T-cell (primary cell): Measurements from ENCODE around the gene ECI1. TPM values are rescaled to one million over a fixed set of nuclear protein-coding genes. Genes with fewer than 3 reads are reported as not detected.

Source experiments
- ATAC-seq, 4 experiments: fragments of 200-7000 bp in 3 of 4; fragments of 150-1000 bp in 1 of 4; cut with Tn5 transposase; replicated peaks in 1 of 4; 1 replicate in 3 of 4; 2 replicates in 1 of 4; pipeline ENCODE4 v1.10.0; 2021; ENCODE audit warnings: moderate library complexity in 3 of 4, mild to moderate bottlenecking in 2 of 4, moderate number of reproducible peaks in 1 of 4
- CTCF ChIA-PET, 2 donors: fragments of 300-600 bp; sonication (Branson Sonifier 250); formaldehyde crosslinking; loops; one replicate each; lab custom pipeline; 2022; ENCODE audit warnings: antibody characterized with exemption in 2 of 2; lab: Charles Lee
- POLR2A ChIA-PET, 2 donors: fragments of 300-600 bp; sonication (Branson Sonifier 250); formaldehyde crosslinking; loops; one replicate each; lab custom pipeline; 2022; ENCODE audit warnings: antibody characterized with exemption in 2 of 2; lab: Charles Lee
- DNase-seq, 35 experiments: peaks; one replicate each; pipeline versions ENCODE4 v3.0.0 to v3.0.0-alpha.2; 2013 to 2023
- H3K27ac ChIP-seq: one replicate; pipeline ENCODE4 v1.5.1; 2013; ENCODE audit warnings: low read length
- H3K27me3 ChIP-seq, 2 experiments: replicated peaks in 1 of 2; 1 replicate in 1 of 2; 2 replicates in 1 of 2; pipeline versions ENCODE4 v1.6.1 to v1.7.0; 2013; ENCODE audit warnings: low read length in 1 of 2, mixed read lengths in 1 of 2; ENCODE audit not compliant: control insufficient read depth in 2 of 2, insufficient read depth in 2 of 2; ENCODE audit errors: extremely low read depth in 1 of 2
- H3K36me3 ChIP-seq, 2 donors: 1 replicate in 1 of 2; 2 replicates in 1 of 2; pipeline versions ENCODE4 v1.6.1 to v1.7.0; 2013; ENCODE audit warnings: low read length in 1 of 2; ENCODE audit not compliant: control insufficient read depth in 2 of 2, insufficient read depth in 1 of 2; ENCODE audit errors: extremely low read depth in 1 of 2
- H3K4me1 ChIP-seq, 2 experiments: 1 replicate in 1 of 2; 2 replicates in 1 of 2; pipeline versions ENCODE4 v1.6.1 to v1.7.0; 2013; ENCODE audit warnings: low read length in 2 of 2, mixed read lengths in 1 of 2; ENCODE audit not compliant: insufficient read depth in 2 of 2, control insufficient read depth in 1 of 2; ENCODE audit errors: extremely low read depth in 1 of 2
- H3K4me3 ChIP-seq, 2 donors: 1 replicate in 1 of 2; 2 replicates in 1 of 2; pipeline versions ENCODE4 v1.5.1 to v1.7.0; 2013; ENCODE audit warnings: mild to moderate bottlenecking in 2 of 2, low read length in 1 of 2, moderate library complexity in 1 of 2; ENCODE audit not compliant: control insufficient read depth in 1 of 2; ENCODE audit errors: extremely low read depth in 1 of 2
- H3K9me3 ChIP-seq: 2 replicates; pipeline ENCODE4 v1.7.0; 2013
- H3K27ac Mint-ChIP-seq, 2 donors: one replicate each; pipeline ENCODE4 v1.8.0; 2020 to 2021; ENCODE audit warnings: mild to moderate bottlenecking in 2 of 2, mixed read lengths in 2 of 2
- H3K27me3 Mint-ChIP-seq, 2 donors: one replicate each; pipeline ENCODE4 v1.8.0; 2021 to 2022; ENCODE audit warnings: mixed read lengths in 2 of 2
- H3K36me3 Mint-ChIP-seq: one replicate; pipeline ENCODE4 v1.8.0; 2021; ENCODE audit warnings: mixed read lengths
- H3K4me1 Mint-ChIP-seq, 3 donors: one replicate each; pipeline ENCODE4 v1.8.0; 2020 to 2022; ENCODE audit warnings: mixed read lengths in 3 of 3, mild to moderate bottlenecking in 1 of 3
- H3K4me3 Mint-ChIP-seq, 3 donors: one replicate each; pipeline ENCODE4 v1.8.0; 2020 to 2022; ENCODE audit warnings: mild to moderate bottlenecking in 3 of 3, mixed read lengths in 3 of 3, moderate library complexity in 3 of 3
- H3K9me3 Mint-ChIP-seq, 3 donors: one replicate each; pipeline ENCODE4 v1.8.0; 2020 to 2022; ENCODE audit warnings: mixed read lengths in 3 of 3
- WGBS: methylation state at CpG from one replicate; pipeline ENCODE4 v1.1.5; 2013; ENCODE audit warnings: missing lambda C conversion rate; ENCODE audit not compliant: insufficient coverage; 5-methylcytosine and 5-hydroxymethylcytosine counted together
- total RNA-seq, 35 experiments: library from RNA in 6 of 35; stranded (reverse) in 6 of 35; fragments of 120-200 nt in 1 of 35; gene quantifications; one replicate each; pipeline versions ENCODE4 v1.2.1 to v1.2.4 and lab custom pipeline; 2013 to 2026

ECI1 gene
- total RNA-seq, 5 donors from 2014 or later (not counting 1 experiment from before 2014, with no cell fraction given), result 17.0 to 40.1 (median 37.7) TPM

DNA sequence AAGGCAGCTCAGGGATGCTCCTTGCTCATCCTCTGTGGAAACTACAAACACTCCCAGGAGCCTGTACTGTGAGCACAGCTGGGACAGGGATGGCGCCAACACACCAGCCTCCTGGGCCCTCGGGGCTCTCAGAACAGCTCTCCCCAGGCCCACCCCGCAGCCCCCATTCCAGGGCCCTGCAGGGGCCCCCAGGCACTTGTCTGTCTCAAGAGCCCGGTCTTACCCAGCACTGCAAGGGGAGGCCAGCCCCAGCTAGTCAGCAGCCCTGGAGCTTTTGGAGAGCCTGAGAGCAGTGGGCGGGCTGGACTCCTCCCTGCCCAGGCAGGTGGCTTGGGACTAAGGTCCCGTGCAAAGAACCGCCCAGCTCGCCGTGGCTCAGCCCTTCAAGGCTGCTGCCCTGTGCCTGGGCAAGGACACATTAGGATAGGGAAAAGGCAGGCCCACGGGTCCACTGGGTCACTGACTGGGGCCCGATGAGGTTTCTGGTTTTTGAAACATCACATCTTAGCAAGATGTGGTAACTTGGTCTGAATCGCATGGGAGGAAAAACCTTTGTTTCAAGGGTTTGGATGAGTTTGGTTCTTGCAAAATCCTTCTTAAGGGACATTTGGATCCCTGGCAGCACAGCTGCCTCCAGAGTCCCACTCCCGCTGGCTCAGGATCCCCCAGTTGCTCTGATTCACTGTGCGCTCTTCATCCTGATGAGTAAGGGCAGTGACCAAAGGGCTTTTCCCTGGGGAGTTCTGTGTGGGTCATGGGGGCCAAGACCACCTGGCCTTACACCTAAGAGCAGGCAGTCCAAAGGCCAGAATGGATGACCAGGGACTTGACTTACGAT lies 12.3 kb downstream of the ECI1 start:
- no peak for DNase-seq
- Mint-ChIP-seq H3K9me3 (no peaks in the 10 kb centered on the region), H3K36me3 (peaks cover 11% of the 10 kb centered on the region), H3K27ac (no peak overlapping the region), H3K4me3 (no peak overlapping the region), H3K27me3 (peaks cover 0 to 4% of the 10 kb centered on the region in 2 donors), H3K4me1 (peaks cover 0 to 2% (median 1%) of the 10 kb centered on the region in 3 donors)
- Histone ChIP-seq H3K27me3 (peaks cover 0 to 22% of the 10 kb centered on the region in 2 experiments), H3K4me1 (peaks cover 2 to 15% of the 10 kb centered on the region in 2 experiments), H3K4me3 (no peak overlapping the region), H3K36me3 (peaks cover 10 to 30% of the 10 kb centered on the region in 2 donors), H3K27ac (no peak overlapping the region), H3K9me3 (no peaks in the 10 kb centered on the region)
- ChIA-PET CTCF (no interaction called here), POLR2A (no interaction called here)
- ATAC-seq, result no peak
- WGBS, result 87% methylated on average over 9 of the region's 15 CpGs

DNA sequence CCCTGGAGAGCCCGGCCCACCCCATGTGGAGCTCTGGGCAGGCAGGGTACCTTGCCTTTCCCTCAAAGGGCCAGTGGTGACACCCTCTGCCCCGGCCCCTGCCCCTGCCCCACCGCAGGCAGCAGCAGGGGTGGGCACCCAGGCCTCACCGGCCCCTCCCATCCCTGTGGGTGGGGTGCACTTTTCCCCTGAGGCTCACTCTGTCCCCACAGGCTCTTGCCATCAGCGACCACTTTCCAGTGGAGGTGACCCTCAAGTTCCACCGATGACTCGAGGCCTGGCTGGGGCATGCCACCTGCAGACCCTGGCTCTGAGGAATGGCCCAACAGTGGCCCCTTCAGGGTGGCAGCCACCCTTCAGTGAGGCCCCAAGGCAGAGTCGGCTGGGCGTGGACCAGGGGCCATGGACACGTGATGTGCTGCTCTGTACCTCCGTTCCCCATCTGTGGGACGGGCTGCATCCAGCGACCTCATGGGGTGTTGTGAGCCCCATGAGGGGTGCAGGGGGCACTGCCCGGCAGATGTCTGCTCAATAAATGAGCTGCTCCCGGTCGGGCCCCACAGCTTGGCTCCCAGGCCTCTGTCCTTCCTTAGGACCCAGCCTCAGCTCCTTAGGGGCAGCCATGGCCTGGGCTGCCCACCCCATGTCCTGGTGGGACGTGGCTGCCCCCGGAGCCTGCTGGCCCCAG lies 13.1 kb downstream of the ECI1 start:
- H3K27ac Mint-ChIP-seq, result no peak overlapping the region
- POLR2A ChIA-PET, result no interaction called here

DNA sequence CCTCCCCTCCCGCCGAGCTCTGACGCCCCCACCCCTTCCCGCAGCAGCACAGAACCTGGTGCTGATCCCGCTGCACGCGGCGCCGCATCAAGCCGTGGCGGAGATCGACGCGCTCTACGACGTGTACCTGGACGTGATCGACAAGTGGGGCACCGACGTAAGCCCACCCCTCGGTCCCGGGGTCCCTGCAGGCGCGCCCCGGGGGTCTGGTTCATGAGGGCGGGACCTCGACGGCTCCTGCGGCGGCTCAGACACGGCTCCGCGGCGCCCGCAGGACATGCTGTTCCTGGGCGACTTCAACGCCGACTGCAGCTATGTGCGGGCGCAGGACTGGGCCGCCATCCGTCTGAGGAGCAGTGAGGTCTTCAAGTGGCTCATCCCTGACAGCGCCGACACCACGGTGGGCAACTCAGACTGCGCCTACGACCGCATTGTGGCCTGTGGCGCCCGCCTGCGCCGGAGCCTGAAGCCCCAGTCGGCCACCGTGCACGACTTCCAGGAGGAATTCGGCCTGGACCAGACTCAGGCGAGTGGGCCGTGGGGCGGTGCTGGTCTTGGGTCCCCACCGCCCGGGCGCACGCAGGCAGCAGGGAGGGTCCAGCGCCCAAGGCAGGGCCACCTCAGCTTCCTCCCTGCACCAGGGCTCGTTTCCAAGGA lies 13.8 kb downstream of the ECI1 start:
- CTCF ChIA-PET, result interaction anchor here in 1 of 2 donors (0.6 kb wide), 1 partner anchor 14 kb away, joined by 3 read pairs; the partner anchor contains the start of gene ECI1
- POLR2A ChIA-PET, result no interaction called here
- Mint-ChIP-seq H3K36me3 (peaks cover 16% of the 10 kb centered on the region), H3K4me3 (no peak overlapping the region), H3K27me3 (peaks cover 0 to 4% of the 10 kb centered on the region in 2 donors), H3K4me1 (peaks cover 0 to 2% (median 1%) of the 10 kb centered on the region in 3 donors), H3K27ac (no peak overlapping the region), H3K9me3 (no peaks in the 10 kb centered on the region)
- Histone ChIP-seq H3K4me1 (peaks cover 2 to 15% of the 10 kb centered on the region in 2 experiments), H3K36me3 (peaks cover 16 to 29% of the 10 kb centered on the region in 2 donors), H3K27ac (no peak overlapping the region), H3K4me3 (no peak overlapping the region), H3K27me3 (peaks cover 0 to 31% of the 10 kb centered on the region in 2 experiments), H3K9me3 (no peaks in the 10 kb centered on the region)
- WGBS, result 42% methylated on average over 65 of the region's 65 CpGs
- DNase-seq (no peak), ATAC-seq (no peak)

More for the DNA sequence above, 13.1 kb downstream of the ECI1 start:
- H3K27ac ChIP-seq, result no peak overlapping the region
- H3K4me1 ChIP-seq, result peaks cover 2 to 15% of the 10 kb centered on the region in 2 experiments
- DNase-seq, result no peak
- no peaks in the 10 kb centered on the region for H3K9me3 Mint-ChIP-seq
- no peak for ATAC-seq
- no peaks in the 10 kb centered on the region for H3K9me3 ChIP-seq
- peaks cover 0 to 2% (median 1%) of the 10 kb centered on the region in 3 donors for H3K4me1 Mint-ChIP-seq
- CTCF ChIA-PET, result interaction anchor here in 1 of 2 donors (0.6 kb wide), 1 partner anchor 13 kb away, joined by 3 read pairs; the partner anchor contains the start of gene ECI1
- WGBS, result 80% methylated on average over 14 of the region's 18 CpGs
- peaks cover 16% of the 10 kb centered on the region for H3K36me3 Mint-ChIP-seq
- H3K27me3 ChIP-seq, result peaks cover 0 to 24% of the 10 kb centered on the region in 2 experiments
- peaks cover 10 to 29% of the 10 kb centered on the region in 2 donors for H3K36me3 ChIP-seq
- H3K4me3 ChIP-seq, result no peak overlapping the region
- H3K27me3 Mint-ChIP-seq, result peaks cover 0 to 4% of the 10 kb centered on the region in 2 donors
- H3K4me3 Mint-ChIP-seq, result no peak overlapping the region

DNA sequence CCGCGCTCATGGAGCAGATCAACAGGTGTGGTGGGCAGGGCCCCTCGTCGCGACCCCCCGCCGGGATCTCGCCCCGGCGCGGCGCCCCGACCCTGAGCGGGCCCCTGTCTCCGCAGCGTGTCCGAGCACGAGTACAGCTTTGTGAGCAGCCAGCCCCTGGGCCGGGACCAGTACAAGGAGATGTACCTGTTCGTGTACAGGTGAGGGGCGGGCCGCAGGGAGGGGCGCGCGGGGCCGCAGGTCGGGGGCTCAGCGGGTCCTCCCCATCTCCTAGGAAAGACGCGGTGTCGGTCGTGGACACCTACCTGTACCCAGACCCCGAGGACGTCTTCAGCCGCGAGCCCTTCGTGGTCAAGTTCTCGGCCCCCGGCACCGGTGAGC lies 14.3 kb downstream of the ECI1 start:
- Mint-ChIP-seq H3K4me3 (no peak overlapping the region), H3K36me3 (peaks cover 12% of the 10 kb centered on the region), H3K4me1 (peaks cover 0 to 2% (median 1%) of the 10 kb centered on the region in 3 donors), H3K9me3 (no peaks in the 10 kb centered on the region), H3K27ac (no peak overlapping the region), H3K27me3 (peaks cover 0 to 4% of the 10 kb centered on the region in 2 donors)
- ATAC-seq, result no peak
- DNase-seq, result no peak
- Histone ChIP-seq H3K36me3 (peaks cover 20 to 29% of the 10 kb centered on the region in 2 donors), H3K4me1 (peaks cover 2 to 15% of the 10 kb centered on the region in 2 experiments), H3K27ac (no peak overlapping the region), H3K4me3 (no peak overlapping the region), H3K9me3 (no peaks in the 10 kb centered on the region), H3K27me3 (peaks cover 0 to 32% of the 10 kb centered on the region in 2 experiments)
- ChIA-PET POLR2A (no interaction called here), CTCF (no interaction called here)
- 23% methylated on average over 40 of the region's 40 CpGs for WGBS

DNA sequence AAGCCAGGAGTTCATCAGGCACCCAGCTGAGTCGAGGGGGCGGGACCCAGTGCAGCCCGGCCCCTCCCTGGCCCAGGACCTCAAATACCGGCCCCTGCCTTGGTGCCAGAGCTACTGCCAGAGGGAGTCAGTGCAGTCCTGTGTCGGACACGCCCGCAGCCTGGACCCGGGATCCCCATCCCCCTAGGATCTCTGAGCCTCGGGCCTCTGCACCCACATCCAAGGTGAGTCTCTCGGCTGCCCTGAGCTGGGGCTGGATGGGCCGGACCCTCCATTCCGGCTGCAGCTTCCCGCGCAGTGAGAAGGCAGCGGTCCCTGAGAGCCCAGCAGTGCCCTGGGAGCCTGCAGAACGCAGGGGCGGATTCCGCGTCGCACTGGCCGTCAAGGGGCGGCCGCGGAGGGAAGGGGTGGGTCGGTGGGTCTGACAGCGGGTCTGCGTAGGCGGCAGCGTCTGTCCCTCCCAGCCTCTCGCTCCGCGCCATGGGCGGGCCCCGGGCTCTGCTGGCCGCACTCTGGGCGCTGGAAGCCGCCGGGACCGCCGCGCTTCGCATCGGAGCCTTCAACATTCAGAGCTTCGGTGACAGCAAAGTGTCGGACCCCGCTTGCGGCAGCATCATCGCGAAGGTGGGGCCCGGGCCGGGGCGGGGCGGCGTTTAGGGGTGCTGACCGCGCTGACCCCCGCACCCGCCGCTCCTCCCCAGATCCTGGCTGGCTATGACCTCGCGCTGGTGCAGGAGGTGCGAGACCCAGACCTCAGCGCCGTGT lies 14.9 kb downstream of the ECI1 start, which contains the start of gene DNASE1L2:
DNASE1L2 (plus strand) TSS at position 108 of the 765 bp plus-strand sequence; CDS start at position 481, 373 bp downstream.
- CTCF ChIA-PET, result no interaction called here
- Mint-ChIP-seq H3K36me3 (peaks cover 18% of the 10 kb centered on the region), H3K27ac (no peak within 1 kb of the TSS), H3K27me3 (peaks cover 0 to 4% of the 10 kb centered on the region in 2 donors), H3K4me3 (peak within 1 kb of the TSS in 1 of 3 donors; percentile 15), H3K4me1 (peaks cover 0 to 2% (median 1%) of the 10 kb centered on the region in 3 donors), H3K9me3 (no peaks in the 10 kb centered on the region)
- H3K27me3 ChIP-seq, result peaks cover 0 to 37% of the 10 kb centered on the region in 2 experiments
- H3K9me3 ChIP-seq, result no peaks in the 10 kb centered on the region
- peaks cover 20 to 35% of the 10 kb centered on the region in 2 donors for H3K36me3 ChIP-seq
- WGBS, result 29% methylated on average over 64 of the region's 64 CpGs
- no peak within 1 kb of the TSS for H3K4me3 ChIP-seq
- POLR2A ChIA-PET, result no interaction called here
- DNase-seq (no peak), ATAC-seq (peak in 1 of 4 experiments; percentile 21)
- no peak within 1 kb of the TSS for H3K27ac ChIP-seq
- H3K4me1 ChIP-seq, result peaks cover 2 to 15% of the 10 kb centered on the region in 2 experiments
